Measurements from ENCODE around the gene FHL2. TPM values are rescaled to one million over a fixed set of nuclear protein-coding genes. Genes with fewer than 3 reads are reported as not detected.

Gene FHL2
- total RNA-seq, 2 experiments from 2014 or later = 0.41 to 0.42 TPM

DNA sequence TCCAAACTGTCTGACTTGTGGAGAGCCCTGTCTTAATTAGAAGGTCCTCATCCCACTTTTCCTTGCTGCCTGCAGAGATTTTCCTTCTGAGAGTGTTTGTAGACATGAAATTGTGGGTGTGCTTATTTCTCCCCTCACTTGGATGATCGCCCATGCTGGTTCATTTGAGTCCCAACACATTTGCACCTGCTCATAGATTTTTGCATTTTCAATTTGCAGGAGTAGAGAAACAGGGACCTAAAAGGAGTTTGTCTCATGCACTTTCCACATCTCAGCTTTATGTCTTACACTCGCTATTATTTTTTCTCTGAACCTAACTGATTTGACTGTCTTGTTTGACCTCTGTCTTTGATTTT is 33.2 kb upstream of the FHL2 start:
- H3K27ac ChIP-seq (ENCODE audit: low read depth in 1 of 2, low read length in 2 of 2) = no peak overlapping the region
- Mint-ChIP-seq H3K27me3 (no peaks in the 10 kb centered on the region), H3K4me1 (ENCODE audit: low read depth) (peaks cover 18% of the 10 kb centered on the region), H3K9me3 (no peaks in the 10 kb centered on the region), H3K4me3 (no peak overlapping the region), H3K36me3 (ENCODE audit: low read depth) (no peaks in the 10 kb centered on the region), H3K27ac (no peak overlapping the region)
- no peak for DNase-seq
- ChIA-PET CTCF (no interaction called here), POLR2A (no interaction called here)
- ATAC-seq (ENCODE audit: poor library complexity) = no peak
- H3K4me1 ChIP-seq (ENCODE audit: insufficient read depth, low read length) = peaks cover 8% of the 10 kb centered on the region
- TF ChIP-seq, protein P1, sequence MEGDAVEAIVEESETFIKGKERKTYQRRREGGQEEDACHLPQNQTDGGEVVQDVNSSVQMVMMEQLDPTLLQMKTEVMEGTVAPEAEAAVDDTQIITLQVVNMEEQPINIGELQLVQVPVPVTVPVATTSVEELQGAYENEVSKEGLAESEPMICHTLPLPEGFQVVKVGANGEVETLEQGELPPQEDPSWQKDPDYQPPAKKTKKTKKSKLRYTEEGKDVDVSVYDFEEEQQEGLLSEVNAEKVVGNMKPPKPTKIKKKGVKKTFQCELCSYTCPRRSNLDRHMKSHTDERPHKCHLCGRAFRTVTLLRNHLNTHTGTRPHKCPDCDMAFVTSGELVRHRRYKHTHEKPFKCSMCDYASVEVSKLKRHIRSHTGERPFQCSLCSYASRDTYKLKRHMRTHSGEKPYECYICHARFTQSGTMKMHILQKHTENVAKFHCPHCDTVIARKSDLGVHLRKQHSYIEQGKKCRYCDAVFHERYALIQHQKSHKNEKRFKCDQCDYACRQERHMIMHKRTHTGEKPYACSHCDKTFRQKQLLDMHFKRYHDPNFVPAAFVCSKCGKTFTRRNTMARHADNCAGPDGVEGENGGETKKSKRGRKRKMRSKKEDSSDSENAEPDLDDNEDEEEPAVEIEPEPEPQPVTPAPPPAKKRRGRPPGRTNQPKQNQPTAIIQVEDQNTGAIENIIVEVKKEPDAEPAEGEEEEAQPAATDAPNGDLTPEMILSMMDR (IDR thresholded peaks at IDR 0.05) = no peak
- peaks cover 0 to 11% of the 10 kb centered on the region in 2 experiments for H3K9me3 ChIP-seq (ENCODE audit: control insufficient read depth in 1 of 2, insufficient read depth in 1 of 2, low read length in 2 of 2)
- intact Hi-C loops (cut with DNase I, micrococcal nuclease) = no loop called here
- no peaks in the 10 kb centered on the region for H3K27me3 ChIP-seq (ENCODE audit: control insufficient read depth in 1 of 2, insufficient read depth in 2 of 2, low read length in 2 of 2)
- H3K4me3 ChIP-seq (ENCODE audit: low read length) = no peak overlapping the region
- no peaks in the 10 kb centered on the region for H3K36me3 ChIP-seq (ENCODE audit: insufficient read depth, low read length)

DNA sequence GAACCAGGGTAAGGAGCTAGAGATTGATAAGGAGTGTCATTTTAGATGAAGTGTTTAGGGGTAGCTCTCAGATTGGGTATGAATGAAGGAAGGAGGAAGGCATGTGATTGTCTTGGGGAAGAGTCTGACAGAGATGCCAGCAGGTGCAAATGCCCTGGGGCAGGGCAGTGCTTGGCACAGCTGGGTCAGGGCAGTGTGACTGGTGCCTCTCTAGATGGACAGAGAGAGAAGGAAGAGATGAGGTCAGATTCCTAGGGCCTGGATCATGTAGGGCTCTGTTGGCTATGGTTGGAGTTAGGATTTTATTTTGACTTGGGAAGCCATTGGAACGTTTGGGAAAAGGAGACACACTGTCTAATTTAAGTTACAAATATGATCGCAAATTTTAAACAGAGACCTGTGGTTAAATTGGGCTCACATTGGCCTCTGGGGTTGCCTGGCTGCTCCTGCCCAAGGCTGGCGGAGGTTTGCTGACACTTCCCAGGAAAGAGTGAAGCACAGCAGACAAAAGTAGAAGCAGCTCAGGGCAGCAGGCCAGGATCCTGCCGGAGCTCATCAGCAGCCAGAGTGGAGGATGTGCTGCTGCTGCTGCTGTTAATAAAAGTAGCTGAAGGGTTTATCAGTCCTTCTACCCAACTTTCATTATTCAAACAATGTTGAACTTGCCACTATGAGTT is 32.7 kb upstream of the FHL2 start:
- no peaks in the 10 kb centered on the region for H3K36me3 ChIP-seq (ENCODE audit: insufficient read depth, low read length)
- ChIA-PET POLR2A (no interaction called here), CTCF (no interaction called here)
- Mint-ChIP-seq H3K4me3 (no peak overlapping the region), H3K27ac (no peak overlapping the region), H3K4me1 (ENCODE audit: low read depth) (peaks cover 23% of the 10 kb centered on the region), H3K36me3 (ENCODE audit: low read depth) (no peaks in the 10 kb centered on the region), H3K9me3 (no peaks in the 10 kb centered on the region), H3K27me3 (no peaks in the 10 kb centered on the region)
- intact Hi-C loops (cut with DNase I, micrococcal nuclease) = no loop called here
- H3K27ac ChIP-seq (ENCODE audit: low read depth in 1 of 2, low read length in 2 of 2) = no peak overlapping the region
- TF ChIP-seq, protein P1 (IDR thresholded peaks at IDR 0.05) = no peak
- no peak for DNase-seq
- no peak overlapping the region for H3K4me3 ChIP-seq (ENCODE audit: low read length)
- H3K27me3 ChIP-seq (ENCODE audit: control insufficient read depth in 1 of 2, insufficient read depth in 2 of 2, low read length in 2 of 2) = no peaks in the 10 kb centered on the region
- H3K9me3 ChIP-seq (ENCODE audit: control insufficient read depth in 1 of 2, insufficient read depth in 1 of 2, low read length in 2 of 2) = peaks cover 0 to 11% of the 10 kb centered on the region in 2 experiments
- no peak for ATAC-seq (ENCODE audit: poor library complexity)
- peaks cover 13% of the 10 kb centered on the region for H3K4me1 ChIP-seq (ENCODE audit: insufficient read depth, low read length)

DNA sequence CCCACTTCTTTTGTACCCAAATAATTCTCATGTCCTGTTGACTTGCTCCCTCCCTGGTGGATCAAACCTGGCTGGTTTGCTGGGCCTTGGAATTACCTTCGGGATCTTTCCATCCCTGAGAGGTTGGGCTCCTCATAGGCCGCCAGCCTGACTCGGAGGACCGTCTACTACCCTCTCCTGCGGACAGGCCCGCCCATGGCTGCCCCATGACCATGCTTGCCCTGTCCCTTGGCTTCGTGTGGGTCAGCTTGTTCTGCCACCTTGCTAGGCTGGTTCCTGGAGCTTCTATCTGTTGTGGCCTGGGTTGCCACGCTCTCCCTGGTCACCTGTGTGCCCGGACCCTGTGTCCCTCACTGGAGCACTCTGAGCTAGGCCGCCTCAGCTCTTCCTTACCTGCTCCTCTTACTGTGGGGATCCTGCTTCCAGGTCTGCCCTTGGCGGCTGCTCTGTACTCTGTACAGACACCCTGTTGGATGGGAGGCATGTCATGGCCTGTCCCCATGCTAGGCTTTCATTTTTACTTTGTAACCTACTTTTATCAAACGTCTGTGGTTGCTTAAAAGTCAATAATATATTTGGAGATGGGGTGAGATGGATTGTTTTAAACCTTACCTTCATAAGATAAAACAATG is 29.7 kb upstream of the FHL2 start:
- intact Hi-C loops (cut with DNase I, micrococcal nuclease) = no loop called here
- ATAC-seq (ENCODE audit: poor library complexity) (no peak), DNase-seq (no peak)
- H3K9me3 Mint-ChIP-seq = no peaks in the 10 kb centered on the region
- no peak overlapping the region for H3K4me3 Mint-ChIP-seq
- peaks cover 32% of the 10 kb centered on the region for H3K4me1 Mint-ChIP-seq (ENCODE audit: low read depth)
- no peak overlapping the region for H3K4me3 ChIP-seq (ENCODE audit: low read length)
- no peaks in the 10 kb centered on the region for H3K36me3 ChIP-seq (ENCODE audit: insufficient read depth, low read length)
- H3K4me1 ChIP-seq (ENCODE audit: insufficient read depth, low read length) = peaks cover 17% of the 10 kb centered on the region
- ChIA-PET POLR2A (no interaction called here), CTCF (no interaction called here)
- TF ChIP-seq, protein P1 (IDR thresholded peaks at IDR 0.05) = no peak
- H3K9me3 ChIP-seq (ENCODE audit: control insufficient read depth in 1 of 2, insufficient read depth in 1 of 2, low read length in 2 of 2) = peaks cover 0 to 11% of the 10 kb centered on the region in 2 experiments
- H3K27ac Mint-ChIP-seq = no peak overlapping the region
- H3K27me3 ChIP-seq (ENCODE audit: control insufficient read depth in 1 of 2, insufficient read depth in 2 of 2, low read length in 2 of 2) = no peaks in the 10 kb centered on the region
- H3K27me3 Mint-ChIP-seq = no peaks in the 10 kb centered on the region
- no peak overlapping the region for H3K27ac ChIP-seq (ENCODE audit: low read depth in 1 of 2, low read length in 2 of 2)
- H3K36me3 Mint-ChIP-seq (ENCODE audit: low read depth) = no peaks in the 10 kb centered on the region
